ENCODE data around the gene SACS.

Gene SACS

GRCh38 chr13:23359882-23360281 lies 73.6 kb downstream of the SACS start:
- no peak for TF ChIP-seq CTCF (IDR thresholded peaks at IDR 0.05)

GRCh38 chr13:23357349-23357748 lies 76.2 kb downstream of the SACS start:
- TF ChIP-seq CTCF (IDR thresholded peaks at IDR 0.05): no peak

- no peak for TF ChIP-seq CTCF (IDR thresholded peaks at IDR 0.05)
Measured at GRCh38 chr13:23356368-23356767, 77.1 kb downstream of the SACS start.

GRCh38 chr13:23354520-23354919 lies 79.0 kb downstream of the SACS start:
- TF ChIP-seq CTCF (IDR thresholded peaks at IDR 0.05): no peak

GRCh38 chr13:23352161-23352560 lies 81.3 kb downstream of the SACS start:
- TF ChIP-seq CTCF (IDR thresholded peaks at IDR 0.05): no peak

- no peak for TF ChIP-seq CTCF (IDR thresholded peaks at IDR 0.05)
Measured at GRCh38 chr13:23350009-23350408, 83.5 kb downstream of the SACS start.

GRCh38 chr13:23349161-23349897 lies 84.2 kb downstream of the SACS start:
- no peak for TF ChIP-seq CTCF (IDR thresholded peaks at IDR 0.05)

Measured in LNCAP (cell line).